GM19395 (cell line): Measurements from ENCODE around the gene CTCF.
"Not testable (repeated sequence)": the region's sequence is repeated elsewhere in the genome, so short reads cannot be mapped to it uniquely, and the experiment has no call there.

ENCODE experiments used
- ATAC-seq: cut with Tn5 transposase; IDR thresholded peaks from one replicate; pipeline ENCODE4 v1.9.1; 2021; ENCODE audit warnings: mild to moderate bottlenecking, moderate library complexity; ENCODE audit not compliant: unreplicated experiment

The CTCF gene

DNA sequence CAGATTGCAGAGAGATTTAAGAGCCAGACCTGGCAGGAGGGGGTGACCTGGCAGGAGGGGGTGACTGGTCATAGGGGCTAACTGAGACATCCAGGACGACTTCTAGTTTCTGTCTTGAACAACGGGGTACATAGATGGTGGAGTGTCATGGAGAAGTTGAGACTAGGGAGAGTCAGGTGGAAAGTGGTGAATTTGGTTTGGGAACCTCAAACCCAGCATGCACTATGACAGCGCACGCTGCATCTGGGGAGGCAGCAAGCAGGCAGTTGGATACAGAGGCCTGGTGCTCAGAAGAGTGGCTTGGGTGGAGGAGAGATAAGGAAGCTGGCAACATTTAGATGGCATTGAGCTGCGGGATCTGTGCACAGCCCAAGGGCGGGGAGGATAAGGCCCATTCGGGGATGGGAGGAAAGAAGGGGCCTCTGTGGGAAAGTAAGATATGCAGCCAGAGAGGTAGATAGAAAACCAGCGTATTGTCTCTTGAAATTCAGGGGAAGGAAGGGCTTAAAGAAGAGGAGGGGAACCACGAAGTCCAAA, 29.2 kb upstream of the CTCF start:
- no peak for ATAC-seq

DNA sequence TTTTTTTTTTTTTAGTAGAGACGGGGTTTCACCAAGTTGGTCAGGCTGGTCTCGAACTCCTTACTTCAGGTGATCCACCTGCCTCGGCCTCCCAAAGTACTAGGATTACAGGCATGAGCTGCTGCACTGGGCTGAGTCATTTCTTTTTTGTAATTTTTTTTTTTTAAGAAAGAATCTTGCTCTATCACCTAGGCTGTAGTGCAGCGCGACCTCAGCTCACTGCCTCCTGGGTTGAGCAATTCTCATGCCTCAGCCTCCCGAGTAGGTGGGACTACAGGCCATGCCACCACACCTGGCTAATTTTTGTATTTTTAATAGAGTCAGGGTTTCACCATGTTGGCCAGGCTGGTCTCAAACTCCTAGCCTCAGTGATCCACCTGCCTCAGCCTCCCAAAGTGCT, 28.3 kb upstream of the CTCF start:
- not testable (repeated sequence) for ATAC-seq

DNA sequence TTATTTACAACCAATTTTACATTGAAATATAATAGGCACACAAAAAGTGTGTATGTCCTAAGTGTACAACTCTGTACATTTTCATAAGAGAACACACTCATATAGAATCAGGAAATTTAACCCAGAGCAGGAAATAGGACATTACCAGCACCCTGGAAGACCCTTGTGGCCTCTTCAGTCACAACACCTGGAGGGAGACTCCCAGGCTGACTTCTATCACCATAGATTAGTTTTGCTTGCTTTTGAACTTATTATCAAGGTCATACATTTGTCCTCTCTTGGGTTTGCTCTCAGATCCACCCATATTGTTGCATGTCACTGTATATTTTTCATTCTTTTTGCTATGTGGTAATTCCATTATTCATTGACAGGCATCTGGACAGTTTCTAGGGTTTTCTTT, 27.9 kb upstream of the CTCF start:
- no peak for ATAC-seq

DNA sequence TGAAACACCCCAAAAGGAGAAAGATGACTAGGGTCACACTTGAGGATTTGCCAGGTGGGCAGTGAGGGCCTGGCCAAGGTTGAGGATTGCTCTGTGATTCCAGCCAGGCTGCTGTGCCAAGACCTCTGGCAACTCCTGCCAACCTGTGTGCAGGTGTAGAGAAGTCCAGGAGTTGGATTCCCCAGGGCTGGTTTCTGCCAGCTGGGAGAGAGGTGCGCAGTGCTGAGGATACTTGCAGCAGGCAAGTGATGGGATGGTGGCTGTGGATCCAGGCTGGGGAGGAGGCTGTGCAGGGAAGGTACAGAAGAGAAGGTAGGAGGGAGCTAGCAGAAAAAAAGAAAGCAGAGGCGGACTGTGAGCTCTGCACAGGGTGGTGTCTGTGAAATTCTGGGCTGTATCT, 27.1 kb upstream of the CTCF start:
- ATAC-seq = no peak

DNA sequence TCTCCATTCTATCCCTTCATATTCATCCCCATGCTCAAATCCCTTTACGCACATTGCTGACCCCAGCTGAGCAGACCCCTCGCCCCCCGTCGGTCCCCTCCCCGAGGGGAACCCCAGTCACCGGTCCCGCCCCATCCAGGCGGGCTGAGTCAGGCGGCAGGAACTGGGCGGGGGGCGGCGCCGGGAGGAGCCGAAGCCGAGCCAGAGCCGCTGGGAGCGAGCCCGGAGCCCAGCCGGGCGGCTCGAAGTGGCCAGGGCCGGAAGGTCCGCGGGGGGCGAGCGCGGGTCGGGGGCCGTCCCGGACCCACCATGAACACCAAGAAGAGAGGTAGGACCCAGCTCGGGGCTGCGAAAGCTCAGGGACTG, 25.1 kb upstream of the CTCF start:
- ATAC-seq = no peak

DNA sequence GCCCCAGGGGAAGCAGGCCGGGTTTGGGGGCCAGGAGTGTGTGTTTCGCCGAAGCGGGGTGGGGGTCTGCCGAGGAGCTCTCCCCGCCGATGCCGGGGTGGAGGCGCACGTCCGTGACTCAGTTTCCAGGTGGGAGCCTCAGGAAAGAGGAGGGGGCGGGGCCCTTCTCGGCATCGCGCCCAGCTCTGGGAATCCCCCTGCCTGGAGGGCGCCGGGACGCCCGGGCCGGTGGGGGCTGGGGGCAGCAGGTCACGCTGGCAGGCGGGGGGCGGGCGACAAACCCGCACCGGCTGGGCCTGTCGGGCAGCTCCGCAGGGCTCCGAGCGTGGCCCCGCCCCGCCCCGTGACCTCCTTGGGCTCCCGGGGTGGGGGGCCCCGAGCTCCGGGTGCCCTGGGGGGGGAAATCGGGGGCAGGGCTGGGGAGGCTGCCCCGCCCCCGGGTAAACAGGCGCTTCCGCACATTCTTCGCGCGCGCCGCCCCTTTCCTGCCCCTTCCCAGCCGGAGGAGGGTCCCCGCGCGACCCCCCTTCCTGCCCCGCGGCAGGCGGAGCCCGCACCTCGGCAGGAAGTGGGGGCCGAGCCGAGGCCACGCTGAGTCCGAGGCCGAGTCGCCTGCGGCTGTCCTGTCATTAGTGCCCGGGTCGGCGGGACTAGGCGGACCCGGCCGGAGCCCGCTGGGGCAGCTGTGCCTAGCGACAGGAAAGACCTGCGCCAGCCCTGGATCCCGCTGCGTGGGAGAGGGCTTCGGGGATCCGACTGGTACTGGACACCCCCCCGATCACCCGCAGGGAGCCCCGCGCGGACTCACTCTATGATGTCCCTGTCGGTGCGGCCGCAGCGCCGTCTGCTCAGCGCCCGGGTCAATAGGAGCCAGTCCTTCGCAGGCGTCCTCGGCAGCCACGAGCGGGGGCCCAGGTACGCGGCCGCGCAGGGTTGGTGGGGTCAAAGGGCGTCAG, 24.4 kb upstream of the CTCF start:
- no peak for ATAC-seq

DNA sequence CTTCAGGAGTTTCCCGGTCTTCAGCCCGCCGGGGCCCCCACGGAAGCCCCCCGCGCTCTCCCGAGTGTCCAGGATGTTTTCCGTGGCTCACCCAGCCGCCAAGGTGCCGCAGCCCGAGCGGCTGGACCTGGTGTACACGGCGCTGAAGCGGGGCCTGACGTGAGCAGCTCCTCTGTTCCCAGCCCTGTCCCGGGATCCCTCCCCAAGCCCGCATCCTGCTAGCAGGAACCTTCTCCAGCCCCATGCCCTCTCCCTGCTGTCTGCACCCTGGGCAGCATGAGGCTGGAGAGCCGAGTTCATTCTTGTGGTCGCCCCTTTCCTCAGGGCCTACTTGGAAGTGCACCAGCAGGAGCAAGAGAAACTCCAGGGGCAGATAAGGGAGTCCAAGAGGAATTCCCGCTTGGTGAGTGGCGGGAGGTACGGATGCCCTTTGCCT, 23.6 kb upstream of the CTCF start:
- no peak for ATAC-seq

DNA sequence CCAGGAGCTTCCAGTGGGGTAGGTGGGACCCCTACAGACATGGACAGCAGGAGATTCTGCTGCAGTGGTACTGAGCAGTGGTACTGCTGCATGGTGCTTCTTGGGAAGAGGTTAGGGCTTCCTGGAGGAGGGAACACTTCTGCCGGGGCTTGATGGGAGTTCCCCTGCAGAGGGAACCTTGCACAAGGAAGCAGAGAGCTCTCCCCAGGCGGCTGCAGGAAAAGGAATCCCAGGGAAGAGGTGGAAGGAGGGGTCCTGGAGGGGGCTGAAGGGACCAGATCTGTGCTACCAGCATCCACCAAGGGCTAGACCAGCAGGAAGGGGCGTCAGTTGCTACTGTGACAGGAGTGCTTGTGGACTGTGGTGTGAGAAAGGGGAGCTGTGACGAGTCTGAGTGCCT, 23.1 kb upstream of the CTCF start:
- ATAC-seq = no peak

DNA sequence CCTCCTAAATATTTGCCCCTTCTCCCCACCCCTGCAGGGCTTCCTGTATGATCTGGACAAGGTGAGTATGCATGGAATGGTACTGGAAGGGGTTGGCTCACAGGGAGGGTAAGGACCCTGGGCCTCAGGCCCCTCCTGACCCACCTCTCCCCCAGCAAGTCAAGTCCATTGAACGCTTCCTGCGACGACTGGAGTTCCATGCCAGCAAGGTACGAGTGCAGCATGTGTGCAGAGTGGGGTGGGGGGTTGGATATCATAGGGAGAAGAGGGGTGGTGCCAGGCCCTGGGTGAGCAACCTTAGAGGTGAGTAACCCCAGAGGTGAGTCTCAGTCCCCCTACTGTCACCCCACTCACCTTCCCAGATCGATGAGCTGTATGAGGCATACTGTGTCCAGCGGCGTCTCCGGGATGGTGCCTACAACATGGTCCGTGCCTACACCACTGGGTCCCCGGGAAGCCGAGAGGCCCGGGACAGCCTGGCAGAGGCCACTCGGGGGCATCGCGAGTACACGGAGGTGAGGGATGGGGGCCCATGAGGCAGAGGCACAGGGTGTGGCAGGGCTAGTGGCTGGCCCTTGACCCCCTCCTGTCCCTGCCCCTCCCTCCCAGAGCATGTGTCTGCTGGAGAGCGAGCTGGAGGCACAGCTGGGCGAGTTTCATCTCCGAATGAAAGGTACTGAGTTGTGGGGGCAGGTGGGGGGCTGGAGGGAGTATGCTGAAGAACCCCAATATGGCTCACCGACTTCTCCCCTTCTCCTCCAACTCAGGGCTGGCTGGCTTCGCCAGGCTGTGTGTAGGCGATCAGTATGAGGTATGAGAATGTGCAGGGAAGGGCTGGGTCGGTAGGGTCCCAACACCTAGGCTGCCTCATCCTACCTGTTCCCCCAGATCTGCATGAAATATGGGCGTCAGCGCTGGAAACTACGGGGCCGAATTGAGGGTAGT, 22.4 kb upstream of the CTCF start:
- no peak for ATAC-seq

DNA sequence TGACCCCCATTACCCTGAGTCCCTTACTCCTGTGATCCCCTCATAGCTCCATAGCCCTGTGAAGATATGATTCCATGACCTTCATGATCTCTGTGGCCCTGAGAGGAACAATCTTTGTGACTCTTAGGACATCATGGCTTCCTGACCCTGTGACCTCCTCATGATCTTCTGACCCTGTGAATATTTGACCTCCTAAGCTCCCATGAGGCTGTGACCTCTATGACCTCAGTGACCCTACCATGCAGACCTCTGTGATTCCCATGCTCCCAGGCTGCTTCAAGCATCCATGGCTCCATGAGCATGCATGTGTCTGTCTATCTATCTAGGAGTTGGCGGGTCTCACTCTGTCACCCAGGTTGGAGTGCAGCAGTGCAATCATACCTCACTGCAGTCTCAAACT, 21.6 kb upstream of the CTCF start:
- ATAC-seq = no peak

DNA sequence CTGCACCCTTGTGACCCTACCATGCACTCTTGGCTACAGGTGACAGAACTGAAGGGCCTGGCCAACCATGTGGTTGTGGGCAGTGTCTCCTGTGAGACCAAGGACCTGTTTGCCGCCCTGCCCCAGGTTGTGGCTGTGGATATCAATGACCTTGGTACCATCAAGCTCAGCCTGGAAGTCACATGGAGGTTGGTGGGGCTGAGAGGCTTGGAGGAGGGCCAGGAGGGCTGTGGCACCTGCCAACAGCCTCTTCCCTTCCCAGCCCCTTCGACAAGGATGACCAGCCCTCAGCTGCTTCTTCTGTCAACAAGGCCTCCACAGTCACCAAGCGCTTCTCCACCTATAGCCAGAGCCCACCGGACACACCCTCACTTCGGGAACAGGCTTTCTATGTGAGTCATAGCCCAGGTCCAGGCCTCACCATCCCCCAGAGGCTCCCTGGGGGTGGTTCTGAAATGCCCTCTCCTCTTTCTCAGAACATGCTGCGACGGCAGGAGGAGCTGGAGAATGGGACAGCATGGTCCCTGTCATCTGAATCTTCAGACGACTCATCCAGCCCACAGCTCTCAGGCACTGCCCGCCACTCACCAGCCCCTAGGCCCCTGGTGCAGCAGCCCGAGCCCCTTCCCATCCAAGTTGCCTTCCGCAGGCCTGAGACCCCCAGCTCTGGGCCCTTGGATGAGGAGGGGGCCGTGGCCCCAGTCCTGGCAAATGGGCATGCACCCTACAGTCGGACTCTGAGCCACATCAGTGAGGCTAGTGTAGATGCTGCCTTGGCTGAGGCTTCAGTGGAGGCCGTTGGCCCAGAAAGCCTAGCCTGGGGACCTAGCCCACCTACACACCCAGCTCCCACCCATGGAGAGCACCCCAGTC, 20.7 kb upstream of the CTCF start:
- ATAC-seq = no peak

DNA sequence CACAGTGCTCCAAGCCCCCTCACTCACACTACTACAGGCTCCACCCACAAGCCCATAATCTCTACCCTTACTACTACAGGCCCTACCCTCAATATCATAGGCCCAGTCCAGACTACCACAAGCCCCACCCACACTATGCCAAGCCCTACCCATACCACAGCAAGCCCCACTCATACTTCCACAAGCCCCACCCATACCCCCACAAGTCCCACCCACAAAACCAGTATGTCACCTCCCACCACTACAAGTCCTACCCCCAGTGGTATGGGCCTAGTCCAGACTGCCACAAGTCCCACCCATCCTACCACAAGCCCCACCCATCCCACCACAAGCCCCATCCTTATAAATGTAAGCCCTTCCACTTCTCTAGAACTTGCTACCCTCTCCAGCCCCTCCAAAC, 19.9 kb upstream of the CTCF start:
- ATAC-seq = no peak

DNA sequence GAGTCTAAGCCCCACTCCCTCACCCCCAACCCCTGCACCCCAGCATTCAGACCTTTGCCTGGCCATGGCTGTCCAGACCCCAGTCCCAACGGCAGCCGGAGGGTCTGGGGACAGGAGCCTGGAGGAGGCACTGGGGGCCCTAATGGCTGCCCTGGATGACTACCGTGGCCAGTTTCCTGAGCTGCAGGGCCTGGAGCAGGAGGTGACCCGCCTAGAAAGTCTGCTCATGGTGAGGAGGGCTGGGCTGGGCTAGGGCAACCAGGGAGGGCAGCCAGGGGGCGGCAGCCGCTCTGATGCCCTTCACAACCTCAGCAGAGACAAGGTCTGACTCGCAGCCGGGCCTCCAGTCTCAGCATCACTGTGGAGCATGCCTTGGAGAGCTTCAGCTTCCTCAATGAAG, 19.3 kb upstream of the CTCF start:
- ATAC-seq = no peak

DNA sequence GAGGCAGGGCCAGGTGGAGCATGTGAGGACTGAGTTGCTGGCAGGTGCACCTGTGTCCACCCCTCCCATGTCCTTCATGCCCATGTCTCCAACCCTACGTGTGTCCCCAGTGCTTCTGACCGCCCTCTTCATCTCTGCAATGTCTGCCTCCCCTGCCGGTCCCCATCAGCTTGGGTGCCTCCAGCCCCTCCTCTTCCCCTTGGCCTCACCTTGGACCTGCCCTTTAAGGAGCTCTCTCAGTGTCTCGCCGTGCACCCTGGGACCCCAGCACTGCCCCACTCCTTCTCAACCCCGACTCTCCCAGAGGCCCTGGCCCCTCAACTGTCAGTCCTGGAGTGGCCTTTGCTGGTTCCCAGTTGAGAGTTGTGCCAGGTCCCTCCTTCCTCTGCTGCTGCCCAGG, 18.7 kb upstream of the CTCF start:
- no peak for ATAC-seq

DNA sequence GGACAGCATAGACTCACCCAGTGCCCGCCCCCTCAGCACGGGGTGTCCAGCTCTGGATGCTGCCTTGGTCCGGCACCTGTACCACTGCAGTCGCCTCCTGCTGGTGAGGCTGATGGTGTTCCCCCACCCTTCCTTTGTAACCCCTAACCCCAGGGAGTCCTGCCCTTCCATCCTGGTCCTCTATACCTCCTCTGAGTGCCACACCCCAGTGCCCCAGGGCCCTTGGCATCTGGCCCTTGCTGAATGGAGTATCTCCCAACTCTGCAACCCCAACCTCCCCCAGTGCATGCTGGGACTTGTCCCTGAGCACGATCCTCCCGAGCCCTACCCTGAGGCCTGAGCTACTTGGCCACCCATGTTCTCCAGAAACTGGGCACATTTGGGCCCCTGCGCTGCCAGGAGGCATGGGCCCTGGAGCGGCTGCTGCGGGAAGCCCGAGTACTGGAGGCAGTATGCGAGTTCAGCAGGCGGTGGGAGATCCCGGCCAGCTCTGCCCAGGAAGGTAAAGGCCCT, 17.9 kb upstream of the CTCF start:
- no peak for ATAC-seq

DNA sequence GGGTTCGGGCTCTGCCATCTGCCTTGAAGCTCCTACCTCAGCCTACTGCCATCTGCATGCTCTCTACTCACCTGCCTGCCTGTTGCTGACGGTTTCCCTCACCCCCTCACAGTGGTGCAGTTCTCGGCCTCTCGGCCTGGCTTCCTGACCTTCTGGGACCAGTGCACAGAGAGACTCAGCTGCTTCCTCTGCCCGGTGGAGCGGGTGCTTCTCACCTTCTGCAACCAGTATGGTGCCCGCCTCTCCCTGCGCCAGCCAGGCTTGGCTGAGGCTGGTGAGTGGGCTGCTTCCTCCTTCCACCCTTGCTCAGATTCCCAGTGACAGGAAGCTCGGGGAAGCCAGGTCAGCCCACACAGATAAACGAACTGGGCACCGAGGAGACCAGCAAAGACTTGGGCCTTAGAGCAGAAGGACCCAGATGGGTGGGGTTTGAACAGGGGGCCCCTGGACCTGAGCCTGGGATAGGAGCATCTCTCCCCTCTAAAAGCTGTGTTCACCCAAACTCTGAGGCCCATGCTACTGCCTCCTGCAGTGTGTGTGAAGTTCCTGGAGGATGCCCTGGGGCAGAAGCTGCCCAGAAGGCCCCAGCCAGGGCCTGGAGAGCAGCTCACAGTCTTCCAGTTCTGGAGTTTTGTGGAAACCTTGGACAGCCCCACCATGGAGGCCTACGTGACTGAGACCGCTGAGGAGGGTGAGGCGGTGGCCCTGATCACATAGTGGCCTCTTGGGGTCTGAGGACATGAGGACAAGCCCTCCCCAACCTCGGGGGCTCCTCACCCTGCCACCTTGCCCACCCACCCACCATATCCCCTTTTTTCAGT, 17.3 kb upstream of the CTCF start:
- no peak for ATAC-seq

DNA sequence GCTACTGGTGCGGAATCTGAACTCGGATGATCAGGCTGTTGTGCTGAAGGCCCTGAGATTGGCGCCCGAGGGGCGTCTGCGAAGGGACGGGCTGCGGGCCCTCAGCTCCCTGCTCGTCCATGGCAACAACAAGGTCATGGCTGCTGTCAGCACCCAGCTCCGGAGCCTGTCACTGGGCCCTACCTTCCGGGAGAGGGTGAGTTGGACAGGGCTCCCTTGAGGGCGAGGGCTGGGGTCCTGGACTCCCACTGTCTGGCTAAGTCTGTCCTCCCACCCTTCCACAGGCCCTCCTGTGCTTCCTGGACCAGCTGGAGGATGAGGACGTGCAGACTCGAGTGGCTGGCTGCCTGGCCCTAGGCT, 16.7 kb upstream of the CTCF start:
- ATAC-seq = no peak

DNA sequence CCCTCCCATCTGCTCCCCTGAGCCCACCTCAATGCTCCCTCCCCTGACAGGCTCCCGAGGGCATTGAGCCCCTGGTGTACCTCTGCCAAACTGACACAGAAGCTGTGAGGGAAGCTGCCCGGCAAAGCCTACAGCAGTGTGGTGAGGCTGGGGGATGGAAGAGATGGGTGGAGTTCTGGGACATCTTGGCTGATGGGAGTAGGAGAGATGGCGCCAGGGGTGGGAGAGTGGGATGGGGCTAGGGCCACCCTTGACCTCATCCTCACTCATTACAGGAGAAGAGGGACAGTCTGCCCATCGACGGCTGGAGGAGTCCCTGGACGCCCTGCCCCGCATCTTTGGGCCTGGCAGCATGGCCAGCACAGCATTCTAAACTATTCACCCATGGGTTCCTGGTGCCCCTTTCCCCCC, 16.2 kb upstream of the CTCF start:
- no peak for ATAC-seq

DNA sequence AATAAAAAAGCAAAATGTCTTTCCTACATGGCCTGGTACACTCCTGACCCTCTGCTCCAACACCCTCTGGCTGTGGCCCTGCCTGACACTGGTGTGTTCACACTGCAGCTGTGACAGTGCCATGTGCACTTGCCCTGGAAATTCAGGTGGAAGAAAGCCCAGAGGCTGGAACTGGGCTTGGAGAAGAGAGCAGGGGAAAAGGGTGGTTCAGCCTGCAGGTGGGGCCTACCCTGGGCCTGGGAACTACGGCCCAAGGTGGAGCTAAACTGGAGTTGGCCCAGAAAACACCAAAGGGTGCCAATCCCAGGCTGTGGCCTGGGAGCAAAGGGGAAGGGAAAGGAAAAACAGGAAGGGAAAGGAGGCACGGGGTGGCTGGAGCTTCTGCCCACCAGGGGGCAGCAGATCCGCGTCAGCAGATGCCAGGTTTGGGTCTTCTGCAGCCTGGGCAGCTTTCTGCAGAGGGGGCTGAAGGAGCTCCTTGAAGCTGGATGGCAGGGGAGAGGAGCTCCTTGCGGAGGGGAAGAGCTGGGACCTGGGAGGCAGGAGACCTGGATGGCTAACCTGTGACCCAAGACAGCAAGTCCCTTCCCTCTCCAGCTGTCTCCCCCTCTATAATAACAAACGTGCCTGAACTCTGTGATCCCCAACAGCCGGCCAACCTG, 15.4 kb upstream of the CTCF start:
- ATAC-seq = no peak
